Measurements from ENCODE around the gene UBAP2L.
A peak's percentile ranks its signal among the peaks of the same experiment; 100 is the strongest.

The UBAP2L gene

GRCh38 chr1:154174654-154175053 lies 46.1 kb upstream of the UBAP2L start:
- Histone ChIP-seq H3K27ac (ENCODE audit: low read length) (no peak overlapping the region), H3K27me3 (ENCODE audit: insufficient read depth, low read length, poor library complexity) (no peaks in the 10 kb centered on the region), H3K36me3 (ENCODE audit: insufficient read depth, low read length) (peaks cover 94% of the 10 kb centered on the region), H2AFZ (ENCODE audit: low read depth, low read length) (no peak overlapping the region), H3K9ac (ENCODE audit: low read depth, low read length) (no peak overlapping the region), H3K4me1 (ENCODE audit: insufficient read depth, low read length) (peaks cover 26% of the 10 kb centered on the region), H3K79me2 (ENCODE audit: insufficient read depth, low read length) (peaks cover 89% of the 10 kb centered on the region), H4K20me1 (ENCODE audit: insufficient read depth, low read length) (peaks cover 73% of the 10 kb centered on the region), H3K9me3 (ENCODE audit: insufficient read depth, low read length, severe bottlenecking) (no peaks in the 10 kb centered on the region), H3K4me2 (ENCODE audit: insufficient read depth, low read length) (no peak overlapping the region), H3K4me3 (ENCODE audit: low read depth in 1 of 2, low read length in 2 of 2) (no peak overlapping the region)
- TF ChIP-seq CTCF (IDR thresholded peaks at IDR 0.05; ENCODE audit: borderline replicate concordance, extremely low read depth, low read length, poor library complexity, severe bottlenecking) (no peak), EZH2 (IDR thresholded peaks at IDR 0.05; ENCODE audit: borderline replicate concordance, low read depth, low read length, severe bottlenecking) (no peak)
- no peak for DNase-seq
- ATAC-seq (ENCODE audit: insufficient read depth, low read depth), result no peak

GRCh38 chr1:154176337-154176736 lies 44.4 kb upstream of the UBAP2L start:
- peak; percentile 56; the same call in 1 of the 3 replicates for ATAC-seq (ENCODE audit: insufficient read depth, low read depth)
- H3K4me2 ChIP-seq (ENCODE audit: insufficient read depth, low read length), result peak overlapping the region; percentile 26; the same call in 1 of the 2 replicates
- H3K4me1 ChIP-seq (ENCODE audit: insufficient read depth, low read length), result peaks cover 42% of the 10 kb centered on the region
- H3K27me3 ChIP-seq (ENCODE audit: insufficient read depth, low read length, poor library complexity), result no peaks in the 10 kb centered on the region
- H3K4me3 ChIP-seq (ENCODE audit: low read depth in 1 of 2, low read length in 2 of 2), result no peak overlapping the region
- no peak overlapping the region for H3K9ac ChIP-seq (ENCODE audit: low read depth, low read length)
- peaks cover 86% of the 10 kb centered on the region for H4K20me1 ChIP-seq (ENCODE audit: insufficient read depth, low read length)
- no peak for DNase-seq
- no peak overlapping the region for H3K27ac ChIP-seq (ENCODE audit: low read length)
- H2AFZ ChIP-seq (ENCODE audit: low read depth, low read length), result no peak overlapping the region
- peaks cover 96% of the 10 kb centered on the region for H3K79me2 ChIP-seq (ENCODE audit: insufficient read depth, low read length)
- TF ChIP-seq CTCF (IDR thresholded peaks at IDR 0.05; ENCODE audit: borderline replicate concordance, extremely low read depth, low read length, poor library complexity, severe bottlenecking) (no peak), EZH2 (IDR thresholded peaks at IDR 0.05; ENCODE audit: borderline replicate concordance, low read depth, low read length, severe bottlenecking) (no peak)
- no peaks in the 10 kb centered on the region for H3K9me3 ChIP-seq (ENCODE audit: insufficient read depth, low read length, severe bottlenecking)
- H3K36me3 ChIP-seq (ENCODE audit: insufficient read depth, low read length), result peaks cover 91% of the 10 kb centered on the region

- no peak for ATAC-seq (ENCODE audit: insufficient read depth, low read depth)
- peak overlapping the region; percentile 92; the same call in 1 of the 2 replicates for H3K4me2 ChIP-seq (ENCODE audit: insufficient read depth, low read length)
- DNase-seq, result no peak
- H3K27ac ChIP-seq (ENCODE audit: low read length), result no peak overlapping the region
- H3K4me3 ChIP-seq (ENCODE audit: low read depth in 1 of 2, low read length in 2 of 2), result no peak overlapping the region; a peak in 1 of 4 replicates
- H3K4me1 ChIP-seq (ENCODE audit: insufficient read depth, low read length), result peaks cover 52% of the 10 kb centered on the region
- no peak overlapping the region for H3K9ac ChIP-seq (ENCODE audit: low read depth, low read length)
- H4K20me1 ChIP-seq (ENCODE audit: insufficient read depth, low read length), result peaks cover 85% of the 10 kb centered on the region
- no peaks in the 10 kb centered on the region for H3K9me3 ChIP-seq (ENCODE audit: insufficient read depth, low read length, severe bottlenecking)
- H3K79me2 ChIP-seq (ENCODE audit: insufficient read depth, low read length), result peaks cover 95% of the 10 kb centered on the region
- no peaks in the 10 kb centered on the region for H3K27me3 ChIP-seq (ENCODE audit: insufficient read depth, low read length, poor library complexity)
- TF ChIP-seq CTCF (IDR thresholded peaks at IDR 0.05; ENCODE audit: borderline replicate concordance, extremely low read depth, low read length, poor library complexity, severe bottlenecking) (no peak), EZH2 (IDR thresholded peaks at IDR 0.05; ENCODE audit: borderline replicate concordance, low read depth, low read length, severe bottlenecking) (no peak)
- H3K36me3 ChIP-seq (ENCODE audit: insufficient read depth, low read length), result peaks cover 76% of the 10 kb centered on the region
- H2AFZ ChIP-seq (ENCODE audit: low read depth, low read length), result no peak overlapping the region
These were observed 42.7 kb upstream of the UBAP2L start for GRCh38 chr1:154178013-154178412.
